HepG2 (cell line): ENCODE measurements around the gene ZBTB34. TPM values are rescaled to one million over a fixed set of nuclear protein-coding genes. Genes with fewer than 3 reads are reported as not detected.

ENCODE experiments used
- ATAC-seq: fragments of 200-7000 bp; cut with Tn5 transposase; 3 replicates; pipeline ENCODE4 v1.9.1; 2020; ENCODE audit warnings: mild to moderate bottlenecking, moderate library complexity
- BruUV-seq: library from RNA; stranded (reverse); fragments of 400-500 nt; replicated peaks from 2 replicates; lab custom pipeline; 2021; lab: Mats Ljungman, UMichigan
- CTCF ChIA-PET: fragments of 300-600 bp; formaldehyde crosslinking; extraction: SDS; loops from one replicate; lab custom pipeline; 2021; ENCODE audit warnings: low total read pairs, inconsistent platforms, low intra/inter-chr PET ratio; lab: Yijun Ruan, JAX
- POLR2A ChIA-PET: fragments of 350-600 bp; sonication (Branson Sonifier 250); formaldehyde crosslinking; loops from one replicate; lab custom pipeline; 2020; ENCODE audit warnings: antibody characterized with exemption, inconsistent platforms; lab: Yijun Ruan, JAX
- DNase-seq: peaks from one replicate; pipeline ENCODE4 v3.0.0-alpha.2; 2015; ENCODE audit warnings: low spot score
- FAIRE-seq: peaks from 3 replicates; lab custom pipeline; 2011; peaks lifted over from hg19 to GRCh38; lab: Jason Lieb, UNC
- H2AFZ ChIP-seq: one replicate; pipeline ENCODE4 v1.6.1; 2011; ENCODE audit warnings: low read length, inconsistent platforms
- H3K27ac ChIP-seq: fragments of 300-600 bp; 3 replicates; pipeline ENCODE4 v1.8.0; 2011; ENCODE audit warnings: mixed run types, mild to moderate bottlenecking, mixed read lengths, low read length, inconsistent platforms; ENCODE audit not compliant: insufficient read depth; ENCODE audit errors: extremely low read length
- H3K27me3 ChIP-seq, 2 experiments: fragments of 200-600 bp in 1 of 2; 2 replicates in 1 of 2; 3 replicates in 1 of 2; pipeline versions ENCODE4 v1.6.0 to v1.8.0; 2011; ENCODE audit warnings: low read length in 2 of 2, mild to moderate bottlenecking in 2 of 2, moderate library complexity in 2 of 2, inconsistent platforms in 1 of 2; ENCODE audit not compliant: insufficient read depth in 2 of 2, control insufficient read depth in 1 of 2
- H3K36me3 ChIP-seq, 2 experiments: fragments of 200-600 bp in 1 of 2; replicated peaks in 1 of 2; 2 replicates in 1 of 2; 3 replicates in 1 of 2; pipeline versions ENCODE4 v1.5.1 to v1.8.0; 2011; ENCODE audit warnings: low read length in 2 of 2, inconsistent platforms in 1 of 2; ENCODE audit not compliant: insufficient read depth in 2 of 2, control insufficient read depth in 1 of 2
- H3K4me1 ChIP-seq: 2 replicates; pipeline ENCODE4 v1.5.1; 2012; ENCODE audit warnings: low read length, inconsistent platforms; ENCODE audit not compliant: insufficient read depth
- H3K4me2 ChIP-seq: 2 replicates; pipeline ENCODE4 v1.6.0; 2011; ENCODE audit warnings: low read depth, low read length, inconsistent platforms
- H3K4me3 ChIP-seq, 3 experiments: fragments of 200-600 bp in 1 of 3; sonication (generic), shearing (Covaris generic) in 1 of 3; replicated peaks in 1 of 3; 2 replicates each; pipeline ENCODE4 v1.5.1; 2011 to 2016; ENCODE audit warnings: low read length in 3 of 3, inconsistent platforms in 2 of 3, low read depth in 2 of 3, mild to moderate bottlenecking in 2 of 3, control low read depth in 1 of 3, mixed read lengths in 1 of 3; ENCODE audit not compliant: insufficient read depth in 1 of 3
- H3K79me2 ChIP-seq: one replicate; pipeline ENCODE4 v1.6.1; 2011; ENCODE audit warnings: low read length, inconsistent platforms; ENCODE audit not compliant: insufficient read depth
- H3K9ac ChIP-seq: 2 replicates; pipeline ENCODE4 v1.6.0; 2011; ENCODE audit warnings: mild to moderate bottlenecking, low read depth, low read length, inconsistent platforms; ENCODE audit not compliant: insufficient read depth
- H3K9me3 ChIP-seq: 2 replicates; pipeline ENCODE4 v1.5.1; 2012; ENCODE audit warnings: mild to moderate bottlenecking, low read length
- H4K20me1 ChIP-seq: 2 replicates; pipeline ENCODE4 v1.6.0; 2011; ENCODE audit warnings: inconsistent platforms, mild to moderate bottlenecking, low read length, moderate library complexity; ENCODE audit not compliant: insufficient read depth
- CREBL2 ChIP-seq: sonication (generic); formaldehyde crosslinking; IDR thresholded peaks from 2 replicates; pipeline ENCODE4 v1.8.1; 2023; ENCODE audit warnings: missing genetic modification reagents, mild to moderate bottlenecking, borderline replicate concordance
- FOSL1 ChIP-seq: sonication (generic); formaldehyde crosslinking; IDR thresholded peaks from 2 replicates; pipeline ENCODE4 v1.9.0; 2021; ENCODE audit warnings: missing genetic modification reagents, borderline replicate concordance
- GPN1 ChIP-seq: sonication (generic); formaldehyde crosslinking; IDR thresholded peaks from 2 replicates; pipeline ENCODE4 v1.5.1; 2020; ENCODE audit warnings: missing genetic modification reagents, borderline replicate concordance
- MTF1 ChIP-seq: sonication (generic); formaldehyde crosslinking; IDR thresholded peaks from 2 replicates; pipeline ENCODE4 v1.5.0; 2020; ENCODE audit warnings: missing genetic modification reagents
- MYC ChIP-seq: sonication (generic); formaldehyde crosslinking; IDR thresholded peaks from 2 replicates; pipeline ENCODE4 v1.9.0; 2021; ENCODE audit warnings: missing genetic modification reagents, borderline replicate concordance
- NFAT5 ChIP-seq: sonication (generic); formaldehyde crosslinking; IDR thresholded peaks from 2 replicates; pipeline ENCODE4 v1.4.0; 2020; ENCODE audit warnings: missing genetic modification reagents
- PRPF4 ChIP-seq: fragments of 200-400 bp; formaldehyde crosslinking; IDR thresholded peaks from 2 replicates; pipeline ENCODE4 v1.6.1; 2016; ENCODE audit warnings: low read length, low read depth; ENCODE audit not compliant: poor library complexity, severe bottlenecking
- TFDP2 ChIP-seq: sonication (generic); formaldehyde crosslinking; IDR thresholded peaks from 2 replicates; pipeline ENCODE4 v1.4.0; 2020; ENCODE audit warnings: missing genetic modification reagents
- U2AF2 ChIP-seq: fragments of 200-400 bp; formaldehyde crosslinking; IDR thresholded peaks from 2 replicates; pipeline ENCODE4 v1.6.1; 2017; ENCODE audit warnings: low read depth, mild to moderate bottlenecking, low read length
- ZFX ChIP-seq: sonication (generic); formaldehyde crosslinking; IDR thresholded peaks from 2 replicates; pipeline ENCODE4 v1.4.0; 2020; ENCODE audit warnings: mild to moderate bottlenecking, low read depth, missing genetic modification reagents, moderate library complexity
- ZNF207 ChIP-seq: fragments of 450-650 bp; IDR thresholded peaks from 2 replicates; pipeline ENCODE4 v1.6.1; 2016; ENCODE audit warnings: antibody characterized with exemption, borderline replicate concordance
- ZNF713 ChIP-seq: sonication (generic); formaldehyde crosslinking; IDR thresholded peaks from 2 replicates; pipeline ENCODE4 v1.4.0; 2020; ENCODE audit warnings: mild to moderate bottlenecking, missing genetic modification reagents
- ZNF761 ChIP-seq: sonication (generic); formaldehyde crosslinking; conservative IDR thresholded peaks from 2 replicates; pipeline ENCODE4 v1.4.0; 2020; ENCODE audit warnings: mild to moderate bottlenecking, missing genetic modification reagents
- ZNF879 ChIP-seq: sonication (generic); formaldehyde crosslinking; IDR thresholded peaks from 2 replicates; pipeline ENCODE4 v1.8.1; 2023; ENCODE audit warnings: missing genetic modification reagents
- WGBS: methylation state at CpG from one replicate; pipeline ENCODE4 v1.1.6; 2017; ENCODE audit warnings: low lambda C conversion rate; 5-methylcytosine and 5-hydroxymethylcytosine counted together
- in situ Hi-C: cut with HindIII; loops from 2 replicates; pipeline ENCODE4 v1.10.0; 2017; ENCODE audit warnings: low pct_unique_long_range_greater_than_20kb; ENCODE audit not compliant: extremely low pct_ligation_motif_present
- intact Hi-C: fragments of 100-400 bp; cut with micrococcal nuclease; formaldehyde crosslinking; loops from one replicate; pipeline ENCODE4 v1.10.0; 2022; ENCODE audit not compliant: unreplicated experiment
- polyA plus RNA-seq, 8 experiments: library from polyadenylated mRNA; depleted of rRNA in 3 of 8; stranded (reverse) in 7 of 8; unstranded in 1 of 8; fragments of >200 nt; fragmentation: Illumina TruSeq in 4 of 8; extraction: Trizol in 4 of 8; gene quantifications; 2 replicates each; pipeline versions ENCODE4 v1.2.1 to v1.2.3, GENCODE V29; 2011 to 2016; ENCODE audit warnings: low read depth in 4 of 8, missing spikeins in 1 of 8, mixed read lengths in 1 of 8; ENCODE audit not compliant: insufficient read depth in 1 of 8
- total RNA-seq, 5 experiments: library from RNA; depleted of rRNA; stranded (reverse); fragments of >200 nt; fragmentation: Illumina TruSeq; extraction: Trizol; gene quantifications; 2 replicates each; pipeline ENCODE4 v1.2.3, GENCODE V29; 2016; ENCODE audit warnings: low read depth in 1 of 5

Gene ZBTB34
- total and polyA plus RNA-seq, 2 of the 13 experiments (the other 11 are each of a cell fraction or from before 2014, with no cell fraction given): 5.9 to 8.7 TPM

- TF ChIP-seq NFAT5 (CRISPR knock-in tag): no peak
- TF ChIP-seq ZNF713 (CRISPR knock-in tag): no peak
- no peak for TF ChIP-seq MTF1 (CRISPR knock-in tag)
- no peak for TF ChIP-seq ZNF879
- no peak for TF ChIP-seq ZNF761 (CRISPR knock-in tag)
- no peak for TF ChIP-seq U2AF2
- TF ChIP-seq PRPF4: no peak
These were observed 24.2 kb upstream of the ZBTB34 start (continued) for GRCh38 chr9:126836216-126836615.

GRCh38 chr9:126838055-126838811, 22.2 kb upstream of the ZBTB34 start:
- POLR2A ChIA-PET: no interaction called here
- ATAC-seq: no peak
- no TSS peak for BruUV-seq
- no peak for DNase-seq
- Histone ChIP-seq H2AFZ (no peak overlapping the region), H3K27ac (no peak overlapping the region), H4K20me1 (no peaks in the 10 kb centered on the region), H3K4me3 (no peak overlapping the region)
- intact Hi-C loops: no loop called here
- 96% methylated on average over 5 of the region's 7 CpGs for WGBS
- TF ChIP-seq FOSL1 (CRISPR knock-in tag): no peak
- TF ChIP-seq GPN1 (CRISPR knock-in tag): no peak
- no peak for TF ChIP-seq ZNF207
- no peak for TF ChIP-seq ZFX (CRISPR knock-in tag)
- TF ChIP-seq MYC: no peak
- TF ChIP-seq TFDP2 (CRISPR knock-in tag): no peak
- no peak for TF ChIP-seq CREBL2 (CRISPR knock-in tag)
- TF ChIP-seq, all 625 proteins: peak for 0
- Histone ChIP-seq H3K9ac (no peak overlapping the region), H3K27me3 (no peaks in the 10 kb centered on the region), H3K4me2 (no peak overlapping the region), H3K9me3 (no peaks in the 10 kb centered on the region), H3K4me1 (no peaks in the 10 kb centered on the region), H3K79me2 (peaks cover 4% of the 10 kb centered on the region), H3K36me3 (peaks cover 8 to 30% of the 10 kb centered on the region in 2 experiments; a peak in 4 of 5 replicates)
- in situ Hi-C loops: no loop called here
- CTCF ChIA-PET: no interaction called here
- no peak for FAIRE-seq
